NCI-H2227 treated with DMSO at 0.1 percent for 48 hours (cell line): Measurements from ENCODE around the gene BOD1L1.

Experiments used
- DNase-seq: peaks from one replicate; lab custom pipeline; 2025; lab: John Stamatoyannopoulos, UW

BOD1L1 gene

GRCh38 chr4:13627606-13628311 lies at the start of gene BOD1L1:
BOD1L1 (minus strand) TSS chr4:13627725; CDS start chr4:13627587, 138 bp downstream.
- DNase-seq, result peak; percentile 78

- DNase-seq, result no peak
These were observed 47.4 kb upstream of the BOD1L1 start for GRCh38 chr4:13674971-13675370.

DNA sequence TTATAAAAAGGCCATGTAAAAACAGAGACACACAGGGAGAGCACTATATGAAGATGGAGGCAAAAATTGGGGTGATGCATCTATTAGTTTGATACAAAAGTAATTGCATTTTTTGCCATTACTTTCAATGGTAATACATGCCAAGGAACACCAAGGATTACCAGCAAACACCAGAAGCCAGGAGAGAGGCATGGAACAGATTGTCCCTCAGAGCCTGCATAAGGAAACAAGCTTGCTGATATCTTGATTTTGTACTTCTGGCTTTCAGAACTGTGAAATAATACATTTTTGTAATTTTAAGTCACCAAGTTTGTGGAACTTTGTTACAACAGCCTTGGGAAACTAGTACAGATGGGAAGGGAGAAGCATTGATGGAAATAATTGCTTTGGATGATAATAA lies 45.6 kb upstream of the BOD1L1 start:
- DNase-seq, result no peak

DNA sequence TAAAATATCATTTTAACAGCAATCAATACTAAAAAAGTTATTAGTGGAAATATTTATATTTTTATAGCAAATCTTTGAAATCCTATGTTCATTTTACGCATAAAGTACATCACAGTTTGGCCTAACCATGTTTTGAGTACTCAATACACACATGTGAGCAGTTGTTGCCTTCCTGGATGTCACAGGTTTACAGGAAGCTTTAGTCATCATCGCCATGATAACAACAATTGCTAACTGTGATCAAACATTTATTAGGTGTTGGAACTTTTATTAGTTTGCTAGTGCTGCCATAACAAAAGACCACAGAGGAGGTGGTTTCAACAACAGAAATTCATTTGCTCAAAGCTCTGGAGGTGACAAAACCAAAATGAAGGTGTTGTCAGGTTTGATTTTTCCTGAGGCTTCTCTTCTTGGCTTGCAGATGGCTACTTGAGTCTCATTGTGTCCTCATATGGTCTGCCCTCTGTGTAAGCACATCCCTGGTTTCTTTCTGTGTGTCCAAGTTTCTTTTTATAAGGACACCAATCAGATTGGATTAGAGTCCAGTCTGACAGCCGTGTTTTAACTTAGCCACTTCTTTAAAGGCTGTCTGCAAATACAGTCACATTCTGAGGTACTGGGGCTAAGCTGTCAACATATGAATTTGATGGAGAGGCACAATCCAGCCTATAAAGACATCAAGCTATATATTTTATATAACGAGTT lies 43.1 kb upstream of the BOD1L1 start:
- DNase-seq, result no peak

DNA sequence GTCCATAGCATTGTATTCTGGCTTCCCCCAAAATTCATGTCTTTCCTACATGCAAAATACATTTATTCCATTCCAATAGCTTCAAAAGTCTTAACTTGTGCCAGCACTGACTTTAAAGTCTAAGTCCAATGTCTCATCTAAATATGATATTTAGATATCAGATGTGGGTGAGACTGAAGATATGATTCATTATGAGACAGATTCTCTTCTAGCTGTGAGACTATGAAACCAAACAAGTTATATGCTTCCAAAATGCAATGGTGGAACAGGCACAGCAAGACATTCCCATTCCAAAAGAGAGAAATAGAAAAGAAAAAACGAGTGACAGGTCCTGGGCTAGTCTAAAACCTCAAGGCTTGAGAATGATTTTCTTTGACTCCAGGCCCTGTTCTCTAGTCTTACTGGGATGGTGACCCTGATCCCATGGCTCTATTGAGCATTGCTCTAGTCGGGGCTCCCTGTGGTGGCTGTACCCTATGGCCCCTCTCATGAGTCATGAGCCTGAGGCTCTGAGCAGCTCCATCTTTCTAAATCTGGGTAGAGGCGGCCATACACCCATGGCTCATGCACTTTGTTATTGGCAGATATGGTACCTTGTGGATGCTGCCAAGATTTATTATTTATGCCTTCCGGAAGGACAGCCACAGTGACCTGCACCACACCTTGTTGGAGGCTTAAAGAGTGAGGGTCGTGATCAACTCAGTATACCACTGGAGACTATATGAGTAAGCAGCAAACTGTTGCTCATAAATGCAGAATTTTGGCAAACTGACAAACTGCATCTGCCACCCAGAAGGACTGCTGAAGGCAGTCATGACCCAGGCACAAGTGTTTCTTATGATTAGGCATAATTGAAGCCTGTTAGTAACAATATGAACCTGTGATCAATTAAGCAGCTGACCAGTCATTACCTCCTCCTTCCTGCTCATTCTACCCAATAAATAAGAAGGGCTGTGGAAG lies 38.5 kb upstream of the BOD1L1 start:
- no peak for DNase-seq

DNA sequence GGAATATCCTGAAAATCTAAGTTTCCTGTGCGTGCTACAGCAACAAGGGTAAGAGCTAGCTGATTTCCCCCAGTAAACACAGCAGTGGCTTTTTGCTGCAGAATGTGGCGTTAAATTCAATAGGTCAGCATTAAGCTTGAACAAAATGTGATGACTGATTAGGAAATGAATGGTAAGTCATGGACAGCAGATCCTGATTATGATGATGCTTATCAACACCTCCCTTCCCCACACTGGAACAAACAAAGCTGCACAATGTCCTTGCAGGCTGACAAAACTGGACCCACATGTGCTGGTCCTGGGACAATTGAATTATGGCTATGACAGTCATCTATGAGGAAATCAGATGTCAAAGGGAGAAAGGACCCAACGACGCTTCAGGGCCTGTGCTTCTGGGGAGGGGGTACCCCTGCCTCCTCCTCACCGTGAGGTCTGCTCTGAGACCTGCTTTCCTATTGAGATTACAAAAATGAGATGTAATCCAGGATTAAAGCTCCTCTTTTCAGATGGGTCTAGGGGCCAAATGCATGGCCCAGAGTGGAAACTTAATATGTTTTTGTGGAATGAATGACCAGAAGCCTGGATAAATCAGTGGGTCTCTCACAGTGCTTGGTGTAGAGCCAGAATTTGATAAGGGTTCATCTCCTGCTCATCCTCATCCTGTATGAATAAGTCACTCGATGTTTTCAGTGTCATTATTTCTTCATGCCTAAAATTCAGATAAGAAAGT lies 32.0 kb upstream of the BOD1L1 start:
- no peak for DNase-seq

DNA sequence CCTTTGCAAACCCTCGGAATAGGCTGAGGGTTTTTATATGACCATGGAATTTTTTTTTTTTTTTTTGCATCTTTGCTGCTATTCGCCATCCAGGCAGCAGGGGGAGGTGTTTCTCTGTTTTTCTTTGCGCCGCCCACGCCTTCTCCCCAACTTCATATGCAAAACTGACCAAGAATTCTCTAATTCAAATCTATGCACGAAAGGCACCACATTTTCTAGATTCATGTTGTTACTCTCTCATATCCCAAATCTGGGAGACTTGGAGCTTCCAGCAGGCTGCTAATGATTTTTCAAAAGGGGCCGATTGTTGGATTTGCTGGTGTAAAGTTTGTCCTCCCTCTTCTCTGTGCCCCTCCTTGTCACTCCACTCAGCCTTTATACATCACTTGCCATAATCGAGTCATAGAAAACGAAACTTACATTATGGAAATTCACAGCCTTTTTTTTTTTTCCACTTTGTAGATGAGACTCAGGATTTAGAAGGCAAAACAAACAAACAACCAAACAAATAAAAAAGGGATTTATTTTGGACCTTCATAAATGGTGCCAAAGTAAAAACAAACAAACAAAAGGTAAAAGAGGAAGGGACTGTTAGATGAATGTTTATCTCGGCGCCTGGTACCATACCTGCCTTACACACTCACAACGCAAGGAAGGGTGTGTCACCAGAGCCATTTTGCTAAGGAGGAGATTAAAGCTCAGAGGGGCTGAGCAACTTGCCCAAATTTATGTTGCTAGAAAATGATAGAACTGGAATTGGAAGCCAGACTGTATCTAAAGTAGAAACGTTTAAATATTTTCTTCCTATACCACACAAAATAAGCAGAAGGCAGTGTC lies 29.3 kb upstream of the BOD1L1 start:
- DNase-seq, result peak; percentile 41

- peak; percentile 38 for DNase-seq
These were observed 26.8 kb upstream of the BOD1L1 start for GRCh38 chr4:13654162-13654797.

- DNase-seq, result no peak
These were observed 26.2 kb upstream of the BOD1L1 start for GRCh38 chr4:13653766-13654161.

DNA sequence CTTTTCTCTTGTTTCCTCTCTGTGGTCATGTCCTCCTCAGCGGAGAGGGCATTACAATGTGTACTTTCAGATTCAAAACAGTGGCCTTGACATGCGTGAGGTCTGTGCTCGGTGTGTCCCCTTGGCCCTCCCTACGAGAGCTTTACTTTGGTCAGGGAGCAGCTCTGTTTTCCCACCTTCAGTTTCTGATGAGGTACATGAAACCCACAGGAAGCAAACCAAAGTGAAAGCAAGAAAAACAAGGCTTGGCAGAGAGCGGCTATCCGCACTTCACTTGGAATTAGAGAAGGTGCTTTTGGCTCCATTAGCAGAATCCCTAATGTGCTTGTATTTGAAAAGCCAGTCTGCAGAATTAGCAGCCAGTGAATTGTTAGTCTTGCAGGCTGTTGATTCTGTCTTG lies 19.5 kb upstream of the BOD1L1 start:
- no peak for DNase-seq

DNA sequence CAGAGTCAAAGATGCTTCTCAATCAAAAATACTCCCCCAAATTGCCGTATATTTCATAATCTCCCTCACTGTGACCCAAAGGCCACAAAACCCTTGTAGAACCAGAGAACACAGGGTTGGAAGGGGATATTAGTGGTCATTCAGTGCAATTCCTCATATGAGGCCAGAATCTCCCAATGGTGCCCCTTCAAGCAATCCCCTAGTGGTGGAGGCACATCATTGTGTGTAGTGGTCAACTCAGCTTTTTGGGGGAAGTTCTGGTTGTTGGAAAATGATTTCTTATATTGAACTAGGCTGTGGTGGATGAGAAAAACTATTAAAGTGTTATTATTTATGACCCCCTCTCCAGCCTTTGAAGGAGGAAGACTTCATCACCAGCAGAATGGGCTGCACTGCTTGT lies 17.6 kb upstream of the BOD1L1 start:
- no peak for DNase-seq

DNA sequence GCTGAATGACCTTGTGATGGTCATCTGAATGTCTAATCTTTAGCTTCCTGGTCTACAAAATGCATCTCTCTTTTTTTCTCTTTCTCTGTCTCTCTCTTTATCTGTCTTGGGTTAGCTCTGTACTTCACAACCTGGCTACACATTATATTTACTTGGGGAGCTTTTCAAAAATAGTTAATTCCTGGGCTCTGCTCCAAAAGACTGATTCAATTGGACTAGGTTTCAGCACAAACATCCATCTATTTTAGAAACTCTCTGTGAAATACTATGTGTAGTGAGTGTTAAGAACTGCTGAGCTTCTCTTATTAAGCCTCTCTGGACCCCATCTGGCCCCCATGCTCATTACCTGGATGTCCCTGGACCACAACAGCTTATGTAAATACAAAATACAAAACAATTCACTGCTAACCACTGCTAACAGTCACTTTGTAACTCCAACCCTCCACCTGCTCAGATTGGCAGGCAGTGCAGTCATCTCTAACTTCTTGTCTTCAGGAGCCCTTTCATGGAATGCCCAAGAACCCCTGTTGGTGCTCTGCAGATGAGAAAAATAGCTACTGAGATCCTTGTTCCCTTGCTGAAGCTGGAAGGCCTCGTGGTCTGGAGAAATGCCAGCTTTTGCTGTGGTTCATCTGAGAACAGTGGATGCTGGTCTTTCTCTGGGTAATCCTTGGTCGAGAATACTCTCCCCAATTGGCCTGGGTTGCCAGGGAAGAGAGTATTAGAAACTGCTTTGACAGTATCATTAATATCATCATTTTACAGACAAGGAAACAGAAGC lies 14.8 kb upstream of the BOD1L1 start:
- no peak for DNase-seq

DNA sequence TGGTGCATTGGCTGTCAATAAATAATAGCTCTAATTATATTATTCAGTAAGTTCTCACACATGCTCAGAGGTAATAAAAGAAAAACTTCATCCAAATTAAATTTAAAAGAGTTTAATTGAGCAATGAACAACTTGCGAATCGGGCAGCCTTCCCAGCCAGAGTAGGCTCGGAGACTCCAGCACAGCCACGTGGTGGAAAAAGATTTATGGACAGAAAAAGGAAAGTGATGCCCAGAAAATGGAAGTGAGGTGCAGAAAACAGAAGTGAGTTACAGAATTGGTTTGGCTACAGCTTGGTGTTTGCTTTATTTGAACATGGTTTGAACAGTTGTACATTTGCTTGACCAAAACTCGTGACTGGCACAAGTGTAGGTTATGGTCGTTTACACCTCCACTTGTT lies 13.6 kb upstream of the BOD1L1 start:
- no peak for DNase-seq

GRCh38 chr4:13640149-13640940 lies 12.8 kb upstream of the BOD1L1 start:
- DNase-seq, result no peak

- no peak for DNase-seq
These were observed 7.8 kb upstream of the BOD1L1 start for GRCh38 chr4:13635286-13635799.

GRCh38 chr4:13633671-13634070 lies 6.1 kb upstream of the BOD1L1 start:
- no peak for DNase-seq

DNA sequence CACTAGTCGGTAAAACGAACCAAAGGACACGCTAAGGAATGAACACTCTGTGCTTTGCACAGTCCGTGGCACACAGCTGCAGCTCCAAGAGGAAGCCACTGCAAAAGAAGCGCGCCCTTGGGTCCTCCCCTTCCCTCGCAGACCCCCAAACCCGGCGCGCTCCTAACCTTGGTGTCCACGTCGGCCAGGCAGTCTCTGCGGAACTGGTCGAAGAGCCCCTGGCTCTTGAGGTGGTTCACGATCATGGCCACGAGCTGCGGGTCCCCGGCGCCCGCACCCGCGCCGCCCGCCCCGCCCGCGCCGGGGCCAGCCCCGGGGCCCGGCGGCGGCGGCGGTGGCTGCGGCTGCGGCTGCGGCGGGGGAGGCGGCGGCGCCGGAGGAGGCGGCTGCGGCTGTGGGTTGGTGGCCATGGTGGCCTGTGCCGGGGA lies 333 bp downstream of the BOD1L1 start:
- DNase-seq, result no peak

- no peak for DNase-seq
These were observed 890 bp downstream of the BOD1L1 start for GRCh38 chr4:13626492-13627177.
